Superior temporal gyrus (tissue), 1 donor: ENCODE data around the gene ATP2C1.

Experiments used
- DNase-seq: peaks from one replicate; pipeline ENCODE4 v3.0.0-alpha.2; 2016; ENCODE audit errors: extremely low spot score

ATP2C1 gene

DNA sequence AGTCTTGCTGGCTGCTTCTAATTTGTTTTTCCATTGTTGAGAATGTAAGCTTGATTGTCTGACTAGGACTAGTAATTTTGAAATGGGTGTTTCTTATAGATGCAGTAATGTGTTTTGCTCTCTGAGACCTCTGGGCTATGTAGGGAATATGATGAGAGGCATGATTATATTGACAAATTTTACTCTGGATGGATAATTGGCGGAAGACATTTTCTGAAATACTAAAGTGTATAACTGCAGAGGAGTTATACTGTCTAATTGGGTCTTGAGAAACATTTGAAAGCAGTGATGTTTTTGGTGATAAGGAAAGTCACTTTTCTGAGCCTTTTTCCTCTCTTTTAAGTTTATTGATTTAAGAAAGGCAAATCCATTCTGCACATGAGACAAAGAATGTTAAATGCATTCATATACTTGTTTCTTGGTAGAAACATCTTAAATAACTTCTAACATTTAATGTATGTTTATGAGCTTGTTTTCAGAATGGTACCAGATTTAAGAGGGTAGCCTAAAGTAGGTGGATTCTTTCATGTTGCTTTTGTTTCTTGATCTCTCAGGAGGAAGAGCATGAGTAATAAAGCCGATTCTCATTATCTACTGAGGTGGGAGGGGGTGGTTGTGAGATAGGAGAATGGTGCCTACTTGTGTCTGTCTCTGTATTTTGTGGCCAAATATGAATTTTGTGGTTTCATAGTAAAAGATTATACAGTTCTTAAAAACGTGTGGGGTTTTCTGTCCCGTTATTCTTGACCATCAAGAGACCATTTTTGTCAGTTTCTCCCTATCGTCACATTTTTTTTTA is 2.0 kb downstream of the ATP2C1 start:
- peak; percentile 40 for DNase-seq

- DNase-seq: no peak
These were observed 3.4 kb downstream of the ATP2C1 start for GRCh38 chr3:130897316-130897715.

- DNase-seq: no peak
These were observed 7.1 kb downstream of the ATP2C1 start for GRCh38 chr3:130900959-130901358.

GRCh38 chr3:130901463-130902204 is 7.8 kb downstream of the ATP2C1 start:
- DNase-seq: no peak

DNA sequence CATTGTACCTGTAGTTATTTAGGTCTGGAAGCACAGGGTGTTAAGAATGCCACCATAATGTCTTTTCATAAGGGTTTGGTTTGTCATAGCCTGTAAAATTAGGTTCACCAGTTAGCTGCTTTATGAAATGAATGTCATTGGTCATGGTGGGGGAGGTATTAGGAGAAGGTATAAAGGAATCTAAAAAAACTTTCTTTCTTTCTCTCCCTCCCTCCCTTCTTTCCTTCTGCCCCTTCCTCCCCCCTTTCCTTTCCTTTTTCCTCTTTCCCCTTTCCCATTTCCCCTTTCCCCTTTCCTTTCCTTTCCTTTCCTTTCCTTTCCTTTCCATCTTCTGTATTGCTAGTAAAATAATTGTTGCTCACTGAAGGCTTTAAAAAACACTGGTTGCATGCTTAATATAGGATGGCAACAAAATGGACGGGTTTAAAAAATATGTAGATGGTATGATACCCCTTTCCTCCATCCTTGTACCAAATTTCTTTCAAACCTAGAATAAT is 9.6 kb downstream of the ATP2C1 start:
- DNase-seq: no peak

GRCh38 chr3:130904491-130904890 is 10.6 kb downstream of the ATP2C1 start:
- DNase-seq: no peak

DNA sequence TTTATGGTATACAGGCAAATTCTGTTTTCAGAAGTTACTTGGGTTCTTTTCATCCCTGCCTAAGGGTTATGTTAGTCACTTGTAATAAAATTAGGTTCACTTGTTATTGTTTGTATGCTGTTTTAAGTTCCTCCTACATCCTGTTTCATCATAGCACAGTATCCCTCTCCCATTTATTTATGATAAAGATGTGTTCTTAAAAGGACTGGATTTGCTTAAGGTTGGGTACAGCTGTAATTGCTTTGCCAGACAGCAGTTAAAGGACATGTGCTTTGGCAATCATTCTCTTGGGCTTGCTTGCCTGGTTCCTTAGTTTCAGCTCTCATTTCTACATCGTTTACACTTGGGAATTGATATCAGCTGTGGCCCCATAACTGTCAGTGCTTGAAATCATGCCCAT is 11.7 kb downstream of the ATP2C1 start:
- DNase-seq: no peak

GRCh38 chr3:130906374-130906995 is 12.6 kb downstream of the ATP2C1 start:
- DNase-seq: no peak

DNA sequence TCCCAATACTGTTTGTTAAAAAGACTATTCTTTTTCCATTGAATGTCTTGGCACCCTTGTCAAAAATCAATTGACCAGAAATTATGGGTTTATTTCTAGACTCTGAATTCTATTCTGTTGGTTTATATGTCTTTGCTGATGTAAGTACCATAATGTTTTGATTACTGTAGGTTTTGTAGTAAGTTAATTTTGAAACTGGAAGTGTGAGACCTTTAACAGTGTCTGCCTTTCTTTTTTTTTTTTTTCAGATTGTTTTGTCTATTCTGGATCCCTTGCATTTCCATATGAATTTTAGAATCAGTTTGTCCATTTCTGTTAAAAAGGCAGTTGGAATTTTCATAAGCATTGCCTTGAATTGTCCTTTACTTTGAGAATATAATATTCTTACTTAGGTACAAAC is 13.6 kb downstream of the ATP2C1 start:
- DNase-seq: no peak

DNA sequence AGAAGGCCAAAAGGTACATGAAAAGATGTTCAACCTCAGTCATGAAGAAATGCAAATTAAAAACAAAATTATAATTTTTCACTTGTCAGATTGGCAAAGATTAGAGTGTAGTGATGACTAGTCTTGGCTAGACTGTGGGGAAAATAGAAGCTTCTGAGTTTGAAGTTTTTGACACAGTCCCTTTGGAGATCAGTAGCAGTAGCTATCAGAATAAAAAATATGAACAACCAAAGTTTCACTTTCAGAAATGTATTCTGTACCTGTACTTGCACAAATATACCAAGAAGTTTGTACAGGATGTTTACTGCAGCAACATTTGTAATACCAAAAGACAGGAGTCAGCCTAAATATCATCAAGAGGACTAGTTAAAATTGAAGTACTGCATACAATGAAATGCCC is 14.1 kb downstream of the ATP2C1 start:
- no peak for DNase-seq

DNA sequence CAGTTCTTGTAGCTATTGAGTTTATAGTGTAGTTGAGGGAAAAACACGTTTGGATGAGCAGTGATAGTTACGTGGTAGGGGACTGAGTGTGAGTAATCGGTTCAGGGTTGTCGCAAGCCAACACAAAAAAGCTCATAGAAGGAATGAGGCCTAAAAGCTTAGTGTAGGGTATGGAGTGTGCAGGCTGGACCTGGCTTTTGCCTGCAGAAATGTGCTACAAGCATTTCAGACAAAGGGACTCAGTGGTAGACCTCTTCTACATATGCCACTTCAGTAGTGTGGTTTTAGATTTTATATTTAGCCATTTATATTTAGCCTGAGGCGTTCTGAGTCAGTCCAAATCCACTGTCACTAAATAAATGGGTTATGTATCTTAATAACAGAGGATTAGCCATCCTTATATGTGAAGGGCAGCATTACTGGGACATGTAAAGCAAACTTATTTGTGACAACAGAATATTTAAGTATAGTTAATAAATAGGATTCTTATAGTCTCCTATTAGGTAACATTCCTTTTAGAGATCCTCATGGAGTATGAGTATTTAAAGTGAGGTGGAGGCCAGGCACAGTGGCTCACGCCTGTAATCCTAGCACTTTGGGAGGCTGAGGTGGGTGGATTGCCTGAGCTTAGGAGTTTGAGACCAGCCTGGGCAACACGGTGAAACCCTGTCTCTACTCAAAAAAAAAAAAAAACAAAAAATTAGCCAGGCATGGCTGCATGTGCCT is 21.8 kb downstream of the ATP2C1 start:
- no peak for DNase-seq

DNA sequence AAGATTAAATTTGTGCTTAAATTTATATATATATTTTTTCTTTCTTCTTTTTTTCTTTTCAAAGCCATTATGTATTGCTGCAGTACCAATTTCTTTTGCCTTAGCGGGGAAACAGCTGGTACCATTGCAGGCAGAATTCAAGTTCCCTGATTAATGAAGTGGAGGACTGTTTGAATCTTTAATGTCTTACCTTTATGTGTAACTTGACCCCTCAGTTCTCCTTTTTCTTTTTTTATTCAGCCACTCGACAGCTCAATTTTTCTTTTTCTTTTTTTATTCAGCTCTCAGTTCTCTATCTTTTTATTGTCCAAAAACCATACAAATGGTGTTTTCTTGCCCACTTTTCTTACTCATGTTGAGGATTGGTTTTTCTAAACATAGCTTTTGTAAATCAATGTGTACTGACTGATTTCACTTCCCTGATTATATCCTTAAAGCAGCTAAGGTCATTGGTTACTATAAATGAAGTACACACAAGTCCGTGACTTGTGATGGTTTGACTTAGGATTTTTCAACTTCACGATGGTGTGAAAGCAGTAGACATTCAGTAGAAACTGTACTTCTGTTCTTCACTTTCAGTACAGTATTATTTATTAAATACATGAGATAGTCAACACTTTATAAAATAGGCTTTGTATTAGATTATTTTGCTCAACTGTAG is 22.8 kb downstream of the ATP2C1 start:
- DNase-seq: no peak

- no peak for DNase-seq
These were observed 24.4 kb downstream of the ATP2C1 start for GRCh38 chr3:130918328-130918727.

- DNase-seq: no peak
These were observed 31.7 kb downstream of the ATP2C1 start for GRCh38 chr3:130925628-130926027.

GRCh38 chr3:130926504-130926903 is 32.6 kb downstream of the ATP2C1 start:
- no peak for DNase-seq

GRCh38 chr3:130929804-130930203 is 35.9 kb downstream of the ATP2C1 start:
- no peak for DNase-seq

GRCh38 chr3:130932979-130933378 is 39.1 kb downstream of the ATP2C1 start:
- no peak for DNase-seq

DNA sequence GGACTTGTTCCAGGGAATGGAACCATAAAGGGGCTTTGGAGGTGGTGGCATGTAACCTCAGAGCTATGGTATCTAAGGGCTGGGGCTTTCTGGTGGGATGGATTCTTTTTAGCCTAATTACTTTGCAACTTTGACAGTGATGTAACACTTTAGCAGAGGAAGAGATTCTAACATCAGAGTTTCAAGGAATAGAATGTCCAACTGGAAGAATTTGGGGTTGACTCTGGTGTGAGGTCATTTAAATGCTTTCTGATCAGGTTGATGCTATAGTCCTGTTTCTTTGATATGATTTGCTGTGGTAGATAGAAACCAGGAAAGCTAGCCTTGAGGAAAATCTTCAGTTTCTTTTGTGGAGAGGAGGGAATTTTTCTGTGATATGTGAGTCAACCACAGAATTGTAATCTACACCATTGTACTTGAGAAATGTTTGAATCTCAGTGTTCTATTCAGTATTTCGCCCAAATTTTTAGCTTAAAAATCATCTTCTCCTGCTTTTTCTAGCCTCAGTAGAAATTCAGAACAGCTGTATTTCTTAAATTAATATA is 40.0 kb downstream of the ATP2C1 start:
- no peak for DNase-seq

- no peak for DNase-seq
These were observed 40.7 kb downstream of the ATP2C1 start for GRCh38 chr3:130934442-130935089.

DNA sequence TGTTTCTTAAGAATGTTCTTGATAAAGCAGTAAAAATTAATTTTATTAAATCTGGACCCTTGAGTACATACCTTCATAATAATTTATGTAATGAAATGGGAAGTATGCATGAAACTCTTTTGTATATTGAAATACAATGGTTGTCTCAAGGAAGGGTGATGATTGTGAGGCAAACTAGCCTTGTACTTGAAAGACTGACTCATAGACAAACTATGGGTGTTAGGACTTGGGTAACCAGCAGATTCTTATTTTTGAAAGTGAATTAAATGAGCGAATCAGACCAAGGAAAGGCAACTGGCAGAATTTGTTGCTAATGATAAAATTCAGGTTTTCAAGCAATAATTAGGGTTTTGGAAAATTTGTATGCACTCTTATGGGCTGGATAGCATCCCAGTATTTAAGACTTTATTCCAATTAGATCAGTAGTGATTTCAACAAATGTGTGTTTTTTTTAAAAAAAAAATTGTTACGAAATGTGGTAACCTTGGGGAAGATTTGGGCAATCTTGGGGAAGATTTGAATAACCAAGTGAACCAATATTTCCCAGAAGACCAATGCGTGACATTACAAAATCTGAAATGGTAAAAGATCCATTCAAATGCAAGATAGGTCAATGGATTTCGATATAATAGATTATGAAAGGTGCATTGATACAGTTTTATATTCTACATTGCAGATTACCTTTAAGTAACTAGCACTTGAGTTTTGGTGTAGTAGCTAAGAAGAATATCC is 42.0 kb downstream of the ATP2C1 start:
- DNase-seq: no peak
